Measurements from ENCODE around the gene PJA1. TPM values are rescaled to one million over a fixed set of nuclear protein-coding genes. Genes with fewer than 3 reads are reported as not detected.

The PJA1 gene
- total RNA-seq, 1 experiment from 2014 or later: 43.1 TPM

DNA sequence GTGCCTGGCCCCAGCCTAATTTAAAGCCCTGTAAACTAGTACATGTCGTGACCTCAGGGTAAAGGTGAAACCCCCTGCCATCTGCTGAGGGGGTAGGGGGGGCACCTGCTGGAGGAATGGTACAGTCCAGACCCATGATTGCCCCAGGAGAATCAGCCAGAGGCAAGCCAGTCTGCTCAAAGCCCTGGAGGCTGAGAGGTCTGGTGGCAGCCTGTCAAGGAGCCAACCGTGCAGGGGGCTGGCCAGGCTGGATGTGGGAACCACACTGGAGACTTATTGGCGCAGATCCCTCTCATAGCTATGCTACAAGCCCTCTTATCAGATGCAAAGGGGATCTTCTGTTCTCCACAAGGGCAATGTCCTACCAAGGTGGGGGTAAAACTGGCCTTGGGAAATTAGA lies 31.4 kb upstream of the PJA1 start:
- Mint-ChIP-seq H3K27ac (no peak overlapping the region), H3K4me3 (no peak overlapping the region), H3K36me3 (no peaks in the 10 kb centered on the region), H3K27me3 (ENCODE audit: low read depth) (no peaks in the 10 kb centered on the region; the same call in 1 of the 2 replicates), H3K9me3 (no peaks in the 10 kb centered on the region), H3K4me1 (no peaks in the 10 kb centered on the region)
- CTCF ChIA-PET: interaction anchor here (0.6 kb wide), 1 partner anchor 103 kb away, joined by 3 read pairs; no protein-coding TSS in a partner anchor
- no peak for TF ChIP-seq NR1H2 (CRISPR knock-in tag; IDR thresholded peaks at IDR 0.05)
- TF ChIP-seq GABPB1 (CRISPR knock-in tag; IDR thresholded peaks at IDR 0.05): no peak
- TF ChIP-seq, protein P1, sequence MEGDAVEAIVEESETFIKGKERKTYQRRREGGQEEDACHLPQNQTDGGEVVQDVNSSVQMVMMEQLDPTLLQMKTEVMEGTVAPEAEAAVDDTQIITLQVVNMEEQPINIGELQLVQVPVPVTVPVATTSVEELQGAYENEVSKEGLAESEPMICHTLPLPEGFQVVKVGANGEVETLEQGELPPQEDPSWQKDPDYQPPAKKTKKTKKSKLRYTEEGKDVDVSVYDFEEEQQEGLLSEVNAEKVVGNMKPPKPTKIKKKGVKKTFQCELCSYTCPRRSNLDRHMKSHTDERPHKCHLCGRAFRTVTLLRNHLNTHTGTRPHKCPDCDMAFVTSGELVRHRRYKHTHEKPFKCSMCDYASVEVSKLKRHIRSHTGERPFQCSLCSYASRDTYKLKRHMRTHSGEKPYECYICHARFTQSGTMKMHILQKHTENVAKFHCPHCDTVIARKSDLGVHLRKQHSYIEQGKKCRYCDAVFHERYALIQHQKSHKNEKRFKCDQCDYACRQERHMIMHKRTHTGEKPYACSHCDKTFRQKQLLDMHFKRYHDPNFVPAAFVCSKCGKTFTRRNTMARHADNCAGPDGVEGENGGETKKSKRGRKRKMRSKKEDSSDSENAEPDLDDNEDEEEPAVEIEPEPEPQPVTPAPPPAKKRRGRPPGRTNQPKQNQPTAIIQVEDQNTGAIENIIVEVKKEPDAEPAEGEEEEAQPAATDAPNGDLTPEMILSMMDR (IDR thresholded peaks at IDR 0.05): no peak
- no peak for TF ChIP-seq ZBTB21 (CRISPR knock-in tag; IDR thresholded peaks at IDR 0.05; ENCODE audit: borderline replicate concordance)
- no peak for TF ChIP-seq IRF2 (CRISPR knock-in tag; IDR thresholded peaks at IDR 0.05; ENCODE audit: borderline replicate concordance, low read depth)
- TF ChIP-seq, protein P2, sequence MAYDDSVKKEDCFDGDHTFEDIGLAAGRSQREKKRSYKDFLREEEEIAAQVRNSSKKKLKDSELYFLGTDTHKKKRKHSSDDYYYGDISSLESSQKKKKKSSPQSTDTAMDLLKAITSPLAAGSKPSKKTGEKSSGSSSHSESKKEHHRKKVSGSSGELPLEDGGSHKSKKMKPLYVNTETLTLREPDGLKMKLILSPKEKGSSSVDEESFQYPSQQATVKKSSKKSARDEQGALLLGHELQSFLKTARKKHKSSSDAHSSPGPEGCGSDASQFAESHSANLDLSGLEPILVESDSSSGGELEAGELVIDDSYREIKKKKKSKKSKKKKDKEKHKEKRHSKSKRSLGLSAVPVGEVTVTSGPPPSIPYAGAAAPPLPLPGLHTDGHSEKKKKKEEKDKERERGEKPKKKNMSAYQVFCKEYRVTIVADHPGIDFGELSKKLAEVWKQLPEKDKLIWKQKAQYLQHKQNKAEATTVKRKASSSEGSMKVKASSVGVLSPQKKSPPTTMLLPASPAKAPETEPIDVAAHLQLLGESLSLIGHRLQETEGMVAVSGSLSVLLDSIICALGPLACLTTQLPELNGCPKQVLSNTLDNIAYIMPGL (CRISPR knock-in tag; IDR thresholded peaks at IDR 0.05): no peak
- TF ChIP-seq TEAD4 (CRISPR knock-in tag; IDR thresholded peaks at IDR 0.05): no peak
- no peak for TF ChIP-seq CREB1 (CRISPR knock-in tag; IDR thresholded peaks at IDR 0.05)
- TF ChIP-seq JUN (CRISPR knock-in tag; IDR thresholded peaks at IDR 0.05): no peak
- no peak for TF ChIP-seq FOXP1 (CRISPR knock-in tag; IDR thresholded peaks at IDR 0.05; ENCODE audit: borderline replicate concordance)
- no peak for TF ChIP-seq ETV6 (CRISPR knock-in tag; IDR thresholded peaks at IDR 0.05)
- no peak for TF ChIP-seq TP53 (CRISPR knock-in tag; IDR thresholded peaks at IDR 0.05)
- TF ChIP-seq, protein P3, sequence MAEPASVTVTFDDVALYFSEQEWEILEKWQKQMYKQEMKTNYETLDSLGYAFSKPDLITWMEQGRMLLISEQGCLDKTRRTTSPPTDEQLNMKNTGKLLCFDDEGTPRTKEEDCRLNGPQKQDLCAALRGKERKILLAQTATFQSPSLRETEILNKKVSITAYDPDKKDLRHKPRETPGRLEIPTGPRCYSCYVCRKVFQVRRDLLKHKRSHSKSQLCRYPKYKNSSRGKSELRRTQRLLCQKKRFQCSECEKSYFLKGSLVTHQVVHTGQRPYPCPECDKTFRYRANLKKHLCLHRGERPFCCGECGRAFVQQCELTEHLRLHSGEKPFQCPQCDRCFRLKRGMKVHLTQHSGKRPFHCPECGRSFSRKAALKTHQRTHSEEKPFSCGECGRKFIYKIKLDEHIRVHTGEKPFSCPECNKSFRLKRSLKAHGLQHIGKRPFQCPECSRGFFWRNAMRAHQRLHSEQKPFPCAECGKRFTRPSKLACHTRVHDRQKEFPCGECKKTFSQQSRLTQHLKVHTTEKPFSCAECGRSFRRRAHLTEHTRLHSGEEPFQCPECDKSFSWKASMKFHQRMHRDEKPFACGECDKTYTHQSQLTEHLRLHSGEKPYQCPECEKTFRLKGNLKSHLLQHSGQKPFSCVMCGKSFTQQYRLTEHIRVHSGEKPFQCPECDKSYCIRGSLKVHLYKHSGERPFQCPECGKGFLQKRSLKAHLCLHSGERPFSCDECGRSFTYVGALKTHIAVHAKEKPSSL (CRISPR knock-in tag; conservative IDR thresholded peaks at IDR 0.05): no peak
- TF ChIP-seq, protein P4, sequence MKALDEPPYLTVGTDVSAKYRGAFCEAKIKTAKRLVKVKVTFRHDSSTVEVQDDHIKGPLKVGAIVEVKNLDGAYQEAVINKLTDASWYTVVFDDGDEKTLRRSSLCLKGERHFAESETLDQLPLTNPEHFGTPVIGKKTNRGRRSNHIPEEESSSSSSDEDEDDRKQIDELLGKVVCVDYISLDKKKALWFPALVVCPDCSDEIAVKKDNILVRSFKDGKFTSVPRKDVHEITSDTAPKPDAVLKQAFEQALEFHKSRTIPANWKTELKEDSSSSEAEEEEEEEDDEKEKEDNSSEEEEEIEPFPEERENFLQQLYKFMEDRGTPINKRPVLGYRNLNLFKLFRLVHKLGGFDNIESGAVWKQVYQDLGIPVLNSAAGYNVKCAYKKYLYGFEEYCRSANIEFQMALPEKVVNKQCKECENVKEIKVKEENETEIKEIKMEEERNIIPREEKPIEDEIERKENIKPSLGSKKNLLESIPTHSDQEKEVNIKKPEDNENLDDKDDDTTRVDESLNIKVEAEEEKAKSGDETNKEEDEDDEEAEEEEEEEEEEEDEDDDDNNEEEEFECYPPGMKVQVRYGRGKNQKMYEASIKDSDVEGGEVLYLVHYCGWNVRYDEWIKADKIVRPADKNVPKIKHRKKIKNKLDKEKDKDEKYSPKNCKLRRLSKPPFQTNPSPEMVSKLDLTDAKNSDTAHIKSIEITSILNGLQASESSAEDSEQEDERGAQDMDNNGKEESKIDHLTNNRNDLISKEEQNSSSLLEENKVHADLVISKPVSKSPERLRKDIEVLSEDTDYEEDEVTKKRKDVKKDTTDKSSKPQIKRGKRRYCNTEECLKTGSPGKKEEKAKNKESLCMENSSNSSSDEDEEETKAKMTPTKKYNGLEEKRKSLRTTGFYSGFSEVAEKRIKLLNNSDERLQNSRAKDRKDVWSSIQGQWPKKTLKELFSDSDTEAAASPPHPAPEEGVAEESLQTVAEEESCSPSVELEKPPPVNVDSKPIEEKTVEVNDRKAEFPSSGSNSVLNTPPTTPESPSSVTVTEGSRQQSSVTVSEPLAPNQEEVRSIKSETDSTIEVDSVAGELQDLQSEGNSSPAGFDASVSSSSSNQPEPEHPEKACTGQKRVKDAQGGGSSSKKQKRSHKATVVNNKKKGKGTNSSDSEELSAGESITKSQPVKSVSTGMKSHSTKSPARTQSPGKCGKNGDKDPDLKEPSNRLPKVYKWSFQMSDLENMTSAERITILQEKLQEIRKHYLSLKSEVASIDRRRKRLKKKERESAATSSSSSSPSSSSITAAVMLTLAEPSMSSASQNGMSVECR (CRISPR knock-in tag; IDR thresholded peaks at IDR 0.05; ENCODE audit: borderline replicate concordance): no peak
- no peak for TF ChIP-seq NR2C2 (CRISPR knock-in tag; IDR thresholded peaks at IDR 0.05)
- TF ChIP-seq MYBL2 (CRISPR knock-in tag; IDR thresholded peaks at IDR 0.05): no peak
- no peak for TF ChIP-seq FOXK1 (CRISPR knock-in tag; IDR thresholded peaks at IDR 0.05)
- TF ChIP-seq, protein P5, sequence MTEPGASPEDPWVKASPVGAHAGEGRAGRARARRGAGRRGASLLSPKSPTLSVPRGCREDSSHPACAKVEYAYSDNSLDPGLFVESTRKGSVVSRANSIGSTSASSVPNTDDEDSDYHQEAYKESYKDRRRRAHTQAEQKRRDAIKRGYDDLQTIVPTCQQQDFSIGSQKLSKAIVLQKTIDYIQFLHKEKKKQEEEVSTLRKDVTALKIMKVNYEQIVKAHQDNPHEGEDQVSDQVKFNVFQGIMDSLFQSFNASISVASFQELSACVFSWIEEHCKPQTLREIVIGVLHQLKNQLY (CRISPR knock-in tag; IDR thresholded peaks at IDR 0.05): no peak
- no peak for TF ChIP-seq GTF2I (CRISPR knock-in tag; conservative IDR thresholded peaks at IDR 0.05)
- POLR2A ChIA-PET: no interaction called here
- ATAC-seq: no peak
- no peak for DNase-seq (ENCODE audit: low spot score)

All from WTC11 (cell line).